Measurements from ENCODE around the gene SOWAHA. TPM values are rescaled to one million over a fixed set of nuclear protein-coding genes. Genes with fewer than 3 reads are reported as not detected.

SOWAHA gene
- total RNA-seq, 1 donor from 2014 or later: not detected

DNA sequence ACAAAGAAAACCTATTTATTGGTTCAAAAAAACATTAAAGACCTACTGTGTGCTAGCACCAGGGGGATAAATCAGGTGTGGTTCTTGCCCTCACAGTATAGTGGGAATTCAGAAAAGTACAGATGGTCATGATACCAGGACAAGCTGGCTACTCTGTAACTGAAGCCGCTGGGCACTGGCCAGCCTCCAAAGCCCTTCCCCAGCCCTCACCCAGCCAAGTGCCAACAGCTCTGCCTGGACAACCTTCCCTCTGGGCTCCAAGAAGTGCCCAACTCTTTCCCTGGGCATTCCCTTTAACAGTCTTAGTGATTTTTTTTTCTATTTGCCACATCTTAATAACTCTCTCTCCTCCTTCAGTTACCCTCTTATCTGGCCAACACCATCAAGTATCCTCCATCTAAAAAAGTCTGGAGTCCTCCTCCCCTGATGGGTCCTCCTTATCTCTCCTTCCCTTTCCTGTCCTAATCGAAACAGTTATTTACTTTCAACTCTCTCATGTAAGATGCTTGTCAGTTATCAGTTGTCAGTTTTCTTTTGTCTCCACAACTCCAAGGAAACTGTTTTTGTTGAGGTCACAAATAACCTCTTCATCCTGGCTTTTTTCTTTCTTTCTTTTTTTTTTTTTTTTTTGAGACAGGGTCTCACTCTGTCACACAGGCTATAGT, 22.8 kb upstream of the SOWAHA start:
- TF ChIP-seq EZH2 (IDR thresholded peaks at IDR 0.05) (no peak), EZH2phosphoT487 (IDR thresholded peaks at IDR 0.05) (no peak)
- TF ChIP-seq, protein P1, sequence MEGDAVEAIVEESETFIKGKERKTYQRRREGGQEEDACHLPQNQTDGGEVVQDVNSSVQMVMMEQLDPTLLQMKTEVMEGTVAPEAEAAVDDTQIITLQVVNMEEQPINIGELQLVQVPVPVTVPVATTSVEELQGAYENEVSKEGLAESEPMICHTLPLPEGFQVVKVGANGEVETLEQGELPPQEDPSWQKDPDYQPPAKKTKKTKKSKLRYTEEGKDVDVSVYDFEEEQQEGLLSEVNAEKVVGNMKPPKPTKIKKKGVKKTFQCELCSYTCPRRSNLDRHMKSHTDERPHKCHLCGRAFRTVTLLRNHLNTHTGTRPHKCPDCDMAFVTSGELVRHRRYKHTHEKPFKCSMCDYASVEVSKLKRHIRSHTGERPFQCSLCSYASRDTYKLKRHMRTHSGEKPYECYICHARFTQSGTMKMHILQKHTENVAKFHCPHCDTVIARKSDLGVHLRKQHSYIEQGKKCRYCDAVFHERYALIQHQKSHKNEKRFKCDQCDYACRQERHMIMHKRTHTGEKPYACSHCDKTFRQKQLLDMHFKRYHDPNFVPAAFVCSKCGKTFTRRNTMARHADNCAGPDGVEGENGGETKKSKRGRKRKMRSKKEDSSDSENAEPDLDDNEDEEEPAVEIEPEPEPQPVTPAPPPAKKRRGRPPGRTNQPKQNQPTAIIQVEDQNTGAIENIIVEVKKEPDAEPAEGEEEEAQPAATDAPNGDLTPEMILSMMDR (IDR thresholded peaks at IDR 0.05): no peak
- no peak overlapping the region for H2AFZ ChIP-seq (replicated peaks)
- no peaks in the 10 kb centered on the region for H3K36me3 ChIP-seq
- Mint-ChIP-seq H3K36me3 (no peaks in the 10 kb centered on the region), H3K4me3 (no peak overlapping the region), H3K27me3 (ENCODE audit: insufficient read depth, low read depth) (peaks cover 2% of the 10 kb centered on the region), H3K9me3 (no peaks in the 10 kb centered on the region), H3K27ac (no peak overlapping the region), H3K4me1 (peaks cover 3% of the 10 kb centered on the region)
- H3K4me3 ChIP-seq: no peak overlapping the region
- no peaks in the 10 kb centered on the region for H3K9me3 ChIP-seq (ENCODE audit: low read depth)
- DNase-seq (ENCODE audit: low spot score): no peak
- H3K9ac ChIP-seq: no peak overlapping the region
- H3K27me3 ChIP-seq: no peaks in the 10 kb centered on the region
- H4K20me1 ChIP-seq (ENCODE audit: low read depth): no peaks in the 10 kb centered on the region
- no peak overlapping the region for H3K4me2 ChIP-seq
- no peak overlapping the region for H3K27ac ChIP-seq
- H3F3A ChIP-seq (ENCODE audit: low read depth): no peaks in the 10 kb centered on the region
- H3K79me2 ChIP-seq (ENCODE audit: low read depth): no peaks in the 10 kb centered on the region
- H3K4me1 ChIP-seq: no peaks in the 10 kb centered on the region

DNA sequence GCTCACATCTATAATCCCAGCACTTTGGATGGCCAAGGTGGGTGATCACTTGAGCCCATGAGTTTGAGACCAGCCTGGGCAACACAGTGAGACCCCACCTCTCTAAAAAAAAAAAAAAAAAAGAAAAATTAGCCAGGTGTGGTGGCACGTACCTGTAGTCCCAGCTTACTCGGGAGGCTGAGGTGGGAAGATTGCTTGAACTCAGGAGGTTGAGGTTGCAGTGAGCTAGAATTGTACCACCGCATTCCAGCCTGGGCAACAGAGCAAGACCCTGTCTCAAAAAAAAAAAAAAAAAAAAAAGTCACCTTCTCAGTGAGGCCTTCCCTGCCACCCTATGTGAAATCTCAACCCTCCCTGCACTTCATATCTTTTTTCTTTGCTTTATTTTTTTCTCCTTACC, 22.1 kb upstream of the SOWAHA start:
- no peaks in the 10 kb centered on the region for H3K79me2 ChIP-seq (ENCODE audit: low read depth)
- no peaks in the 10 kb centered on the region for H4K20me1 ChIP-seq (ENCODE audit: low read depth)
- H2AFZ ChIP-seq (replicated peaks): no peak overlapping the region
- H3K27ac ChIP-seq: no peak overlapping the region
- TF ChIP-seq EZH2phosphoT487 (IDR thresholded peaks at IDR 0.05) (no peak), EZH2 (IDR thresholded peaks at IDR 0.05) (no peak)
- TF ChIP-seq, protein P1 (IDR thresholded peaks at IDR 0.05): no peak
- no peaks in the 10 kb centered on the region for H3K9me3 ChIP-seq (ENCODE audit: low read depth)
- H3K4me1 ChIP-seq: no peaks in the 10 kb centered on the region
- H3K36me3 ChIP-seq: no peaks in the 10 kb centered on the region
- H3K27me3 ChIP-seq: no peaks in the 10 kb centered on the region
- H3K27ac Mint-ChIP-seq: no peak overlapping the region
- H3K9ac ChIP-seq: no peak overlapping the region
- H3K27me3 Mint-ChIP-seq (ENCODE audit: insufficient read depth, low read depth): peaks cover 3% of the 10 kb centered on the region
- no peak overlapping the region for H3K4me3 ChIP-seq
- H3K36me3 Mint-ChIP-seq: no peaks in the 10 kb centered on the region
- no peaks in the 10 kb centered on the region for H3F3A ChIP-seq (ENCODE audit: low read depth)
- H3K4me2 ChIP-seq: no peak overlapping the region
- no peak overlapping the region for H3K4me3 Mint-ChIP-seq
- no peaks in the 10 kb centered on the region for H3K9me3 Mint-ChIP-seq
- DNase-seq (ENCODE audit: low spot score): no peak
- H3K4me1 Mint-ChIP-seq: peaks cover 3% of the 10 kb centered on the region

DNA sequence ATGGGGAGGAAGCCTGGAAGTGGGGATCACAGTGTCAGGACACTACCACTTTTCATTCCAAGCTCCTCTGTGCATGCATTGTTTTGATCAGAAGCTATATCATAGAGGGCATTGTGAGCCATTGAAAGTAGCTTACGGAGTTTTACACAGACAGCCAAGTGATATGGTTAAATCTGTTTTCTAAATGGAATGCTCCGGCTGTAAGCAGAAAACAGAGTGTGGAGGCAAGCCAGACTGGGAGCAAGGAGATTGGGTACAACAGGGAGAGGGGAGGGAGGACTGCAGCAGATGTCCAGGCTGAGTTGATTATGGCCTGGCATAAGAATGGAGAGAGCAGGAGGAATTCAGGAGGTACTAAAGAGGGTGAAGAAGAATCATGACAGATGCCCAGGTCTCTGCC, 15.5 kb upstream of the SOWAHA start:
- Mint-ChIP-seq H3K9me3 (no peaks in the 10 kb centered on the region), H3K4me1 (no peaks in the 10 kb centered on the region), H3K27me3 (ENCODE audit: insufficient read depth, low read depth) (peaks cover 4% of the 10 kb centered on the region), H3K4me3 (no peak overlapping the region), H3K27ac (no peak overlapping the region), H3K36me3 (no peaks in the 10 kb centered on the region)
- Histone ChIP-seq H3K4me1 (peaks cover 9% of the 10 kb centered on the region), H3K9me3 (ENCODE audit: low read depth) (no peaks in the 10 kb centered on the region), H4K20me1 (ENCODE audit: low read depth) (no peaks in the 10 kb centered on the region), H3K4me2 (no peak overlapping the region), H3K4me3 (no peak overlapping the region), H3K9ac (no peak overlapping the region), H2AFZ (replicated peaks) (no peak overlapping the region), H3K79me2 (ENCODE audit: low read depth) (no peaks in the 10 kb centered on the region), H3K27me3 (no peaks in the 10 kb centered on the region), H3F3A (ENCODE audit: low read depth) (no peaks in the 10 kb centered on the region), H3K36me3 (no peaks in the 10 kb centered on the region), H3K27ac (no peak overlapping the region)
- TF ChIP-seq, protein P1 (IDR thresholded peaks at IDR 0.05): no peak
- TF ChIP-seq EZH2phosphoT487 (IDR thresholded peaks at IDR 0.05) (no peak), EZH2 (IDR thresholded peaks at IDR 0.05) (no peak)
- no peak for DNase-seq (ENCODE audit: low spot score)
